HG03039 (cell line): ENCODE data around the gene COBL.

Experiments used
- ATAC-seq: cut with Tn5 transposase; IDR thresholded peaks from one replicate; pipeline ENCODE4 v1.9.1; 2021; ENCODE audit warnings: mild to moderate bottlenecking, moderate library complexity; ENCODE audit not compliant: unreplicated experiment

Gene COBL

GRCh38 chr7:51081270-51081890 is 235.2 kb downstream of the COBL start:
- ATAC-seq = no peak

DNA sequence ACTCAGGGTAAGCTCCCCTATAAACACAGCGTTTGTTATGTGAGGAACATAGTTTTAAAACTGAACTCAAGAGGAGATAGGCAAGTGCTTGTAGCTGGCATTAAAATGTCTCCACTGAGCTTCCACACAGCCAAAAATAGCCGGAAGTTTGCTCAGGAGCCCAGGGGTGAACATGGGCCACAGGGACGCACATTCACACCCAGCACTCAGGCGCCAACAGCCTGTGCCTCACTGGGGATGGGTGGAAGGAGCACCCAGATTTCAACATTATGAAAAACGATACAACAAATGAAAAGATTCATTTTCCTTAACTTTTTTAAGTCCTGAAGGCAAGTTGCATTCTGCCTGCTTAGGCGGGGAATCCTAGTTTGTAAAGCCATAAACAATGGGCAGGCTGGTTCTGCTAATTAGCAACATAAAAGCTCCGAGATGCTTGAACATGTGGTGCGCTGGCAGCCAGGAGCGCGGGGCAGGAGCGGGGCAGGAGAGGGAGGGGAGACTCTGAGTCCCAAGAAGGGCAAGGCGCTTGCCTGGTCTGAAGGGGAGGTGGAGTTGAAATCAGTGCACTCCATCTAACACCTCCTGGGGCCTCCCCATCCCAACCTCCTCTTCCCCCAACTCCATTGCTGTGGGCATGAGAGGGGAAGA is 235.9 kb downstream of the COBL start:
- no peak for ATAC-seq

DNA sequence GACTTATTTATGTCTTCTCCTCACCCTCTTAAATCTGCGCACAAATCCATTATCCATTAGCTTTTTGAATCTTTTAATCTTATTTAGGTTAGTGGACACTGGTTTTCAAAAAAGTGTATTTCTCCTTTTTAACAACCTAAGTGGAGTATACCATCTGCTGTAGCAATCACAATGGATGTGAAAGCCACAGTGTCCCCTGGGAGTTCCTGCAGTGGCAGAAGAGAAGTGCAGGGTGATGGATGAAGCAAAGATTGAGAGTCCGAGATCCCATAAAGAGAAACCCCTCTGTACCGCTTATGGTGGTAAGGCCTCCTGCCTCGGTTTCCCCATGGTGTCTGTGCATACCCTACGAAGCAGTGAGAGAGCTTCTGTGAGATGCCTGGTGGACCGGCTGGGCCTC is 236.4 kb downstream of the COBL start:
- ATAC-seq = no peak

GRCh38 chr7:51079494-51079893 is 237.1 kb downstream of the COBL start:
- ATAC-seq = no peak

GRCh38 chr7:51078653-51079052 is 238.0 kb downstream of the COBL start:
- no peak for ATAC-seq

- no peak for ATAC-seq
These were observed 238.6 kb downstream of the COBL start for GRCh38 chr7:51077987-51078370.

GRCh38 chr7:51077316-51077986 is 239.2 kb downstream of the COBL start:
- no peak for ATAC-seq

GRCh38 chr7:51075681-51076580 is 240.7 kb downstream of the COBL start:
- no peak for ATAC-seq

DNA sequence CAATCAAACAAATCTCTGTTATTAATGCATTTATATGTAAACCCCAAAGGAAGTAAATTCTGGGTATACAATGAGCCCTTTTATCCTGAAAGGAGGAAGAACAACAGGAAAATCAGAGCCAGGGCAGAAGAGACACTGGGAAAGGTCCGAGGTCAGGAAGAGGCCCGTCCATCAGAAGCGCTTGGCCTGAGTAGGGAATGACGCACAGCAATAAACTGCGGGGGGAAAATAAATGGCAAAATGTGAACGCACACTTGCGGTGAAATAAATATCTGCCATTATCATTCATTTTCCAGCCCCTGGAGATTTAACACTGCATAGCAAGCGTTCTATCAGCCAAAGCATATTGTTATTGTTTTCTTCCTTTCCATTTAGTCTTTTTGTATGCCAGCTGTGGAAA is 243.4 kb downstream of the COBL start:
- ATAC-seq = no peak

- no peak for ATAC-seq
These were observed 244.3 kb downstream of the COBL start for GRCh38 chr7:51072281-51072680.

DNA sequence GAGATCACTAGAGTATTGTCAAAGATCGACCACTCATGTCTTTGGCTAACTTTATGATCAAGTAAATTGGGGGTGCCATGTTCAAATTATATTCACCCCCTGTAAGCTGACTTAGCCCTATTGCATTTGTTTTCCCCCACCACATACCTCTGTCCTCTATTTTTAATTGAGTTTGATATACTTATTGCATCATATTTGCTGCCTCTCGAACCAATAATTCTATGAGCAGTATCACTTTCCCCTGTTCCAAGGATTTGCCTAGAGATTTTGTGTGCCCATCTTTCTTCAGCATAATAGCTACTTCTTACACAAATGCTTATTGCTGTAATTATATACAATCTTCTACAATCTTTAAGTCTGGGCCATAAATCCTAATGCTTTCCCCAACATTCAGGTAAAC is 245.2 kb downstream of the COBL start:
- no peak for ATAC-seq

- ATAC-seq = no peak
These were observed 246.5 kb downstream of the COBL start for GRCh38 chr7:51070151-51070550.

DNA sequence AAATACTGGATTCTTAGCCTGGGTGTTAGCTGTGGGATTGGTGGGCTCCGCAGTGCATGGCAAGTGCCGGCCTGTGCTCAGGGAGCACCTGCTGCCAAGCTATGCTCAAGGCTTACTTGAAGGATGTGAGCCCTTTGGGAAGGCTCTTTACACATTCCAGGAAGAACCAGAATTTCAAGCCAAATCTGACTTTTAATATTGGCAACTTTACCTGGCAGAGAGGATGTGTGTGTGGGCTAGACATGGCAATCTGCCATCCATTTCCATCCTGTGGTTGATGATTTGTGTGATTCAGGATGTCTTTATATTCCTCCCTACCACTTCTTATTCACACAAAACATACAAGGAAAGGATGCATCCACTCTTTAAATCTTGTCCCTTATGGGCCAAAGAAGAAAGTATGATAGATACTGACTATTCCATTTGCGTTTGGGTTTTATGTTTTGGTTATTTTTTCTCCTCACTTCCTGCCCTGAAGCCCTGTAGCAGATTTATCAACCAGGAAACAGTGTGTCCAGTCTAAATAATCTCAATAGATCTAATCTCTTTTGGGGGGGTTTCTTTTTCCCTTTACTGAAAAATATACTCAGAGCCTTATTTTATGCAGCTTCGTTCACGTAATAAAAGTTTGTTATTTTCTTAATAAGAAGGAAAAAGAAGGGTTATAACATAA is 247.1 kb downstream of the COBL start:
- no peak for ATAC-seq

DNA sequence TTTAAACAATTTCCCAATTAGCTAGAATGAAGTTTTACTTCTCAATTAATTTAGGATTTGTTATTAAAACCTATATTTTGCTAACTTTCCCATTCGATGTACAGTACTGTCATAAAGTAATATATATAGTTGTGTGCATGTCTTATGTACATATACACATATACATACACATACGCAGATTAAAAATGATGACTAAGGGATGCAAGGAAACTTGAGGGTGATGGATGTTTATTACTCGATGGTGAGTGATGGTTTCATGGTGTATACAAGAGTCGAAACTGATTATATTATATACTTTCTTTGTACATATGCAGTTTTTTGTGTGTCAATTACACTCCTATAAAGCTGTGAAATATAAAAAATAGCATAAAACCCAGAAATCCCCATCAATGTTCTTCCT is 248.2 kb downstream of the COBL start:
- no peak for ATAC-seq

GRCh38 chr7:51067757-51068156 is 248.9 kb downstream of the COBL start:
- ATAC-seq = no peak

- ATAC-seq = no peak
These were observed 249.4 kb downstream of the COBL start for GRCh38 chr7:51067258-51067657.

- ATAC-seq = no peak
These were observed 250.2 kb downstream of the COBL start for GRCh38 chr7:51066405-51066882.

DNA sequence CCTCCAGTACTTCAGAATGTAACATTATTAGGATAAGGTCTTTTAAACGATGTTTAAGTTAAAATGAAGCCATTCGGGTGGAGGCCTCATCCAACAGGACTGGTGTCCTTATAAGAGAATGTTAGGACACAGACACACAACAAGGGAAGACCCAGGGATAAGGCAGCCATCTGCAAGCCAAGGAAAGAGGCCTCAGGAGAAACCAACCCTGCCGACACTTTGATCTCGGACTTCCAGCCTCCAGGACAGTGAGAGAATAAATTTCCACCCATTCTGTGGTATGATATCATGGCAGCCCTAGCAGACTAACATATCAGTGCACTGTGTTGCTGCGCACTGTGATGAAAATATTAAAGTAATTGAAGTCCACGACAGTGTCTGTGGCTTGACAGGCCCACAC is 250.8 kb downstream of the COBL start:
- ATAC-seq = no peak

DNA sequence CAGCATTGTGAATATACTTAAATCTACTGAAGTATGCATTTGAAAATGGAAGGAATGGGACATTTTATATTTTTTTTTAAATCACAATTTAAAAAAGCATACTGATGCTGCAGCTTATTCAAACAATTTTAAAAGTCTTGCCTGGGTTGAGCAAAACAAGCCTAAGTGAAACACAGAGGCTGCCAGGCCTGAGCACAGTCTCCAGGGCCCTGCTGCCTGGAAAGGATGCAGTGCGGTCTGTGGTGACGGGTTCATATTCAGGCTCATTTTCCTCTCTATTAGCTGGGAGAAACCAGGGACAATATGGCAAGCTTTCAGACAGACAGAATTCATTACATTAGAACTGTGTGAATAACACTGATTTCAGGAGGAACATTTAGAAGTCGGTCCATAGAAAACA is 251.9 kb downstream of the COBL start:
- no peak for ATAC-seq

DNA sequence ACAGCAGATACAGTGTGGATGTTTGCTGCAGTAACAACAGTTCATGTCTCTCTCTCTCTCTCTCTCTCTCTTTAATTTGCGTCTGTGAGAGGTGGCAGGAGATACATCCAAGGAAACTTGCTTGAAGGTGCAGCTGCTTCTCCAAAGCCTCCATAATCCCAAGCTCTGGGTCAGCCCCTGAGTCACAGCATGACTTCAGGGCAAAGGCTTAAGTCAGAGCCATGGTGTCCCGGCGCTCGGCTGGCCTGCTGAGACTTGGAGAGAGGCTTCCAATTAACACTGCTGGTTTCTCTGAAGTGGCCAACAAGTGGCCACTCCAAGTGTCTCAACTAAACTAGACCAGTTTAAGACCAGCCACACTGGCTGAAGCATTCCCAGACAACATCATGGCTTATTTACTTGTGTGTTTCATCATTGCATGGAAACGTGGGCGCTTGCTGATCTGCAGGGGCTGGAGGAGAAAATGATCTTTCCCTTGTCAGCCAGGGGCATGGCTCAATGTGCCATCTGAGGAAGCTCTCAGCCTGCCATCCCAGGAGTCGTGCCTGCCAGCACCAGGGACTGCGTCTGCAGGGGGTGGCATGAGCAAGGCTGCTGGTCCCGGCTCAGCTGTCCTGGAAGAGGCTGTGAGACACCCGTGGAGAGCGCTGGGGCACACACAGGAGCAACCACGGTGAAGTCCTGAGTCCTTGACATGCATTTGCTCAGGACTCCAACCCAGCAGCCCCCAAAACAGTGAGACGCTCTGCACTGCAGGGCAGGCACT is 254.2 kb downstream of the COBL start:
- no peak for ATAC-seq
